Measurements from ENCODE around the gene XRCC3.
A peak's percentile ranks its signal among the peaks of the same experiment; 100 is the strongest.

The XRCC3 gene

DNA sequence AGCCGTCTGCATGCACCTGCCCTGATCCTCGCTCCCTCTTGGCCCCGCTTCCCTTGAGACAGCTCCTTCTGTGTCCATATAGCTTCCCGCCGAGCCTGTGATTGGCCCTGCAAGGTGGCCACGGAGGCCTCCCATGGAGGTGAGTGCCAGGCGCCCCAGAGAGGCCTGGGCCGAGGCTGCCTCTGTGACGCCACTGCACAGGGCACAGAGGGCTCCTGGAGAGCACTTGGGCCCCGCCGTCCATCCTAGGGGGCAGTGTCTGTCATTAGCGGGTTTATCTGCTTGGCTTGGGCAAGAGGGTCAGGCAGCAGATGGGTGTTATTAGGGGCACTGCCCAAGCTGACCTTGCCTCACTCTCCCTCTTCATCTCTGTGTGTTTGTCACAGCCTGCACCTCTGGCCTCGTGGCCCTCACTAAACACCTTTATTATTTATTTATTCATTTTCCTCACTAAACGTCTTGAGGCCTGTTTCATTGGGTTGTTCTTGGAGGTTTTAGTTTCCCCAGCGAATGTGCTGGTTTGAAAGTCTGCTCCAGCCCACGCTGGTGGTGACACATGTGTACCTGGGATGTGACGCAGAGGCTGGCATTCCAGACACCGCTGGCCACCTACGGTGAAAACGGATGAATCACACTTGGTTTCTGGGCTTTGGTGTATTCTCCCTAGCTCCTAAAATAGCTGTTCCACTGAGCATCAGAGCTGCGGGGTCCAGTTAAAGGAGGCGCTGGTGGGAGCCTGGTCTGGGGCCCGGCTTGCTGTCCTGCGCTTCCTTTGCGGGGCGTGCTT lies 6.3 kb upstream of the XRCC3 start:
- Histone ChIP-seq H3K9me3 (ENCODE audit: severe bottlenecking) (no peaks in the 10 kb centered on the region), H3K4me3 (ENCODE audit: low read depth, low read length) (no peak overlapping the region), H3K27me3 (ENCODE audit: insufficient read depth, low read depth, severe bottlenecking) (no peaks in the 10 kb centered on the region), H3K27ac (no peak overlapping the region), H3K36me3 (peaks cover 7% of the 10 kb centered on the region)
- DNase-seq = no peak
- TF ChIP-seq, protein P1, sequence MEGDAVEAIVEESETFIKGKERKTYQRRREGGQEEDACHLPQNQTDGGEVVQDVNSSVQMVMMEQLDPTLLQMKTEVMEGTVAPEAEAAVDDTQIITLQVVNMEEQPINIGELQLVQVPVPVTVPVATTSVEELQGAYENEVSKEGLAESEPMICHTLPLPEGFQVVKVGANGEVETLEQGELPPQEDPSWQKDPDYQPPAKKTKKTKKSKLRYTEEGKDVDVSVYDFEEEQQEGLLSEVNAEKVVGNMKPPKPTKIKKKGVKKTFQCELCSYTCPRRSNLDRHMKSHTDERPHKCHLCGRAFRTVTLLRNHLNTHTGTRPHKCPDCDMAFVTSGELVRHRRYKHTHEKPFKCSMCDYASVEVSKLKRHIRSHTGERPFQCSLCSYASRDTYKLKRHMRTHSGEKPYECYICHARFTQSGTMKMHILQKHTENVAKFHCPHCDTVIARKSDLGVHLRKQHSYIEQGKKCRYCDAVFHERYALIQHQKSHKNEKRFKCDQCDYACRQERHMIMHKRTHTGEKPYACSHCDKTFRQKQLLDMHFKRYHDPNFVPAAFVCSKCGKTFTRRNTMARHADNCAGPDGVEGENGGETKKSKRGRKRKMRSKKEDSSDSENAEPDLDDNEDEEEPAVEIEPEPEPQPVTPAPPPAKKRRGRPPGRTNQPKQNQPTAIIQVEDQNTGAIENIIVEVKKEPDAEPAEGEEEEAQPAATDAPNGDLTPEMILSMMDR (IDR thresholded peaks at IDR 0.05; ENCODE audit: low read depth, low read length) = no peak

DNA sequence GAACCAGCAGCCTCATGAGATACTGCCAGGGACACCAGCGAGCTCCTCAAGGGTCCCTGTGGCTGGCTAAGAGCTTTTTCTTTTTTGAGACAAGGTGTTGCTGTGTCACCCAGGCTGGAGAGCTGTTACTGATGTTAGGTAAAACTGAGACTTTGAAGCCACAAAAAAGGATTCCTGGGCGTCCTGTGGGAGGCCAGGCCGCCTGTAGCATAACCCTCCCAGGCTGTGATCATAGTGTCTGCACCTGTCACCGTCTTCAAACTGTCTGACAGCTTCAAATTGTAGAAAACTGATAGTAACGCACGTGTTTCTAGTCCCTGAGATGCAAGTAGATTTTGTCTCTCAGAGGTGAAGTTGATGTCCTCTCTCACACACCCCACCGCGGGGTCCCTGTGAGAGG lies 4.5 kb upstream of the XRCC3 start:
- H3K9me3 ChIP-seq (ENCODE audit: severe bottlenecking) = no peaks in the 10 kb centered on the region
- TF ChIP-seq, protein P1 (IDR thresholded peaks at IDR 0.05; ENCODE audit: low read depth, low read length) = no peak
- no peaks in the 10 kb centered on the region for H3K27me3 ChIP-seq (ENCODE audit: insufficient read depth, low read depth, severe bottlenecking)
- no peak for DNase-seq
- peaks cover 7% of the 10 kb centered on the region; the same call in 1 of the 2 replicates for H3K36me3 ChIP-seq
- H3K4me3 ChIP-seq (ENCODE audit: low read depth, low read length) = no peak overlapping the region
- H3K27ac ChIP-seq = no peak overlapping the region

DNA sequence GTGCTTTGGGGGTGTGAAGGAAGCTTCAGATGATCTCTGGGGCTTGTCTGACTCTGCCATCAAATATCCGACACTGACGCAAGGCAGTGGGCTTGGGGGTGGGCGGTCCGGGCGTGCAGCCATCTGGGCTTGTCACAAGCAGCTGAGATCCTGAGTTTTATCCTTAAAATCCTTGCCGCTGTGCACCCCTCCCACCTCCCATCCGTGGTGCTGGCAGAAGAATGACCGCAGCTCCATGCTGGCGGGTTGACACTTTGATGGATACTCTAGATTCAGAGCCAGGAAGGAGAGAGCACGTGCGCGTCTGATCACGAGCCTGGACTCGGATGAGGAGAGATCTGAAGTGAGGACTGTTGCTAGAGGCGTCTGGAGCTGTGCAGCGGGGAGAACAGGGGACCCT lies 3.3 kb upstream of the XRCC3 start:
- no peaks in the 10 kb centered on the region for H3K9me3 ChIP-seq (ENCODE audit: severe bottlenecking)
- TF ChIP-seq, protein P1 (IDR thresholded peaks at IDR 0.05; ENCODE audit: low read depth, low read length) = no peak
- peaks cover 13% of the 10 kb centered on the region for H3K36me3 ChIP-seq
- no peak overlapping the region for H3K4me3 ChIP-seq (ENCODE audit: low read depth, low read length)
- no peak for DNase-seq
- H3K27me3 ChIP-seq (ENCODE audit: insufficient read depth, low read depth, severe bottlenecking) = no peaks in the 10 kb centered on the region
- H3K27ac ChIP-seq = no peak overlapping the region

DNA sequence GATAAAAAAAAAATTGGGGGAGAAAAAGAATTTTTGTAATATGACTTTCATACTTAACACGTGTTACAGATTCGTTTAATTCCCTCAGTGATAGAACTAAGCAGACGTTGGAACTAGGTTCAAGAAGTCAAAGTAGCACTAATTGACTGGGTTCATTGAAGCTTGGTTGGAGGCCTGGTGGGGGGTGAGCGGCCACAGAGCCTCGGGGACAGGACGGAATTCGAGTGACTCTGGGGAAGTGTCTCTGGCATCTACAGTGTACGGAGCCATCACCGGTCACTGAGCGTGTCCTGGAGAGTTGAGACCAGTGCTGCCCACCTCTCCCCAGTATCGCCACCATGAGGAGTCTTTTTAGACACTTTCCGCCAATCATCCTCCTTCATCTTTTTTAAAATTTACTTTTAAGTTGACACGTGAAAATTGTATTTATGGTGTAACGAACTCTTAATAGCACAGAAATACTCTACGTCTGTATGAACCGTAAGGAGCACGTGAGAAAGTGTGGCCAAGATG lies 1.7 kb upstream of the XRCC3 start:
- Histone ChIP-seq H3K4me3 (ENCODE audit: low read depth, low read length) (peak overlapping the region; percentile 69), H3K27me3 (ENCODE audit: insufficient read depth, low read depth, severe bottlenecking) (no peaks in the 10 kb centered on the region), H3K36me3 (peaks cover 25% of the 10 kb centered on the region), H3K9me3 (ENCODE audit: severe bottlenecking) (no peaks in the 10 kb centered on the region), H3K27ac (no peak overlapping the region)
- DNase-seq = no peak
- TF ChIP-seq, protein P1 (IDR thresholded peaks at IDR 0.05; ENCODE audit: low read depth, low read length) = no peak

DNA sequence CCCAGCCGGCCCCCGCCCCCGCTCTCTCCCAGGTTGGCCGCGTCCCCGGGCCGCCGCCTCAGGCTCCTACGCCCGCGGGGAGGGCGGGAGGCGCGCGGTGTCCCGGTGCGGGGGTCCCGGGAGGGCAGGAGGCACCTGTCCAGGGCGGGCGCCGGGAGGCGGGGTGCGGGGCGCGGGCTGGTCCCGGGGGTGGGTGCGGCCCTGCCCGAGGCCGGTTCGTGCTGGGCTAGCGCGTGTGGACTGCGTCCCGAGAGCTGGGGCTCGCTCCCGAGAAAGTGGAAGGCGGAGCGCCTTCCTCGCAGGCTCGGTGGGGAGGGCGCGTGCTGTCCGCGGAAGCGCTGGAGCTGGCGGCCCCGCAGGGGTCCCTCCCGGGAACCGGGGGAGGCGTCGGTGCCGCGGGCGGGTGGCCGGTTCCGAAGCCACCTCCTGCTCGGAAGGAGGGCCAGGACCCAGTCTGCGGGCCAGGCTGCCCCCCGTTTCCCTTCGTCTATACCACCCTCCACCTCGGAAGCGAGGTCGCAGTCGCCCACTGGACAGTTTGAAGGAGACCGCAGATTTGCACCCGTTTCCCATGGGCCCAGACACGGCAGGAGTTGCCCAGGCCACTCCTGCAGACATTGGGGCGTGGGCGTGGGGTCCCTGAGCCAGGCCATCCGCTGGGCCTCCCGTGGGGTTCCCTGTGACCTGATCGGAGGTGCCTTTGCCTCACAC lies 995 bp upstream of the XRCC3 start:
- TF ChIP-seq, protein P1 (IDR thresholded peaks at IDR 0.05; ENCODE audit: low read depth, low read length) = no peak
- Histone ChIP-seq H3K36me3 (peaks cover 30% of the 10 kb centered on the region), H3K27ac (peak overlapping the region; percentile 77), H3K9me3 (ENCODE audit: severe bottlenecking) (no peaks in the 10 kb centered on the region), H3K27me3 (ENCODE audit: insufficient read depth, low read depth, severe bottlenecking) (no peaks in the 10 kb centered on the region), H3K4me3 (ENCODE audit: low read depth, low read length) (peak overlapping the region; percentile 69)
- peak; percentile 27 for DNase-seq
